RPMI7951 (cell line): ENCODE results near the gene ZNF492. TPM values are rescaled to one million over a fixed set of nuclear protein-coding genes. Genes with fewer than 3 reads are reported as not detected.

ENCODE experiments used
- DNase-seq: peaks from one replicate; pipeline ENCODE4 v3.0.0-alpha.2; 2012; ENCODE audit warnings: low read depth
- total RNA-seq: library from RNA; depleted of rRNA; stranded (reverse); fragments of >200 nt; shearing (Covaris generic); gene quantifications from 2 replicates; pipeline ENCODE4 v1.2.3, GENCODE V29; 2014; rRNA removed

Gene ZNF492
- 1.4 and 2.4 TPM in 2 replicates for total RNA-seq

DNA sequence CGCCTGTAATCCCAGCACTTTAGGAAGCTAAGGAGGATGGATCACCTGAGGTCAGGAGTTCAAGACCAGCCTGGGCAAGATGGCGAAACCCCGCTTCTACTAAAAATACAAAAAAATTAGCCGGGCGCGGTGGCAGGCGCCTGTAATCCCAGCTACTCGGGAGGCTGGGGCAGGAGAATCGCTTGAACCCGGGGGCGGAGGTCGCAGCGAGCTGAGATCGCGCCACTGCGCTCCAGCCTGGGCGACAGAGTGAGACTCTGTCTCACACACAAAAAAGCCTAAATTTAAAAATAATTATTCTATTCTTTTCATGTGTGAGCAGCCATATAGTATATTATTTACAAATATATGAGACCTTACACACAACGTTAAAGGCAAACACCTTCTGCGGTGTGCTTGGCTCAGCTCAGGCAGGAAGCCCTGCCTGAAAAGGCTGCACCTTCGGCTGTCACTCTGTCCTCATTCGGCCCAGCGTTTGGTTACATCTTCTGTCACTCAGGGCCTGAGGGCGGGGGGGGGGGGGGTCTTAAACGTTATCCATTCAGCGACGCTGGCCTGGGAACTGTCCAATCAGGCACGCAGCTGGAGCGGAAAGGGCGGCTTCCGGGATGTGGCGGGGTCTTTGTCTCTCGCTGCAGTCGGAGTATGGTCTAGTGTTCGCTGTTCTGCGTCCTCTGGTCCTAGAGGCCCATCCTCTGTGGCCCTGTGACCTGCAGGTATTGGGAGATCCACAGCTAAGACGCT, at the start of gene ZNF492:
ZNF492 (plus strand) TSS at position 619 of the 744 bp plus-strand sequence. CDS start 19,076 bp downstream, outside the sequence.
- DNase-seq, result peak; percentile 91

- DNase-seq, result no peak
These were observed 38.7 kb upstream of the ZNF492 start for GRCh38 chr19:22595422-22595821.

DNA sequence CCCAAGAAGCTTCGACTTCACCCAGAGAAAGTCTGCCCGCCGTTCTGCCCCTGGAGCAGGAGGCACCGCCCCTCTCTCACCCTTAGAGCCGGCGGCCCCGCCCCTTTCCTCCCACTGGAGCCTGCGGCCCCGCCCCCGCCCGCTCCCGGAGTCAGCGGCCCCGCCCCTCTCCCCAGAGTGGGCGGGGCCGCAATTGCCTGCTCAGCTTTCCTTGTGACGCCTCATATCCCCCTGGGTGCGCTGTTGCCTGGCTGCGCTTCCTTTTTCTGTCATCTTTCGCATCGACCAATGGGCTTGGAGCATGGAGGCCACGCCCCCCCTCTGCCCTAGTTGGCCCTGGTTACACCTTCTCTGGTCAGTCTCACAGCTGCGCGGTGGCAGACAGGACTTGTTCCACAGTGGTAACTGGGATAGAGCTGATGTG, 38.2 kb upstream of the ZNF492 start:
- no peak for DNase-seq

DNA sequence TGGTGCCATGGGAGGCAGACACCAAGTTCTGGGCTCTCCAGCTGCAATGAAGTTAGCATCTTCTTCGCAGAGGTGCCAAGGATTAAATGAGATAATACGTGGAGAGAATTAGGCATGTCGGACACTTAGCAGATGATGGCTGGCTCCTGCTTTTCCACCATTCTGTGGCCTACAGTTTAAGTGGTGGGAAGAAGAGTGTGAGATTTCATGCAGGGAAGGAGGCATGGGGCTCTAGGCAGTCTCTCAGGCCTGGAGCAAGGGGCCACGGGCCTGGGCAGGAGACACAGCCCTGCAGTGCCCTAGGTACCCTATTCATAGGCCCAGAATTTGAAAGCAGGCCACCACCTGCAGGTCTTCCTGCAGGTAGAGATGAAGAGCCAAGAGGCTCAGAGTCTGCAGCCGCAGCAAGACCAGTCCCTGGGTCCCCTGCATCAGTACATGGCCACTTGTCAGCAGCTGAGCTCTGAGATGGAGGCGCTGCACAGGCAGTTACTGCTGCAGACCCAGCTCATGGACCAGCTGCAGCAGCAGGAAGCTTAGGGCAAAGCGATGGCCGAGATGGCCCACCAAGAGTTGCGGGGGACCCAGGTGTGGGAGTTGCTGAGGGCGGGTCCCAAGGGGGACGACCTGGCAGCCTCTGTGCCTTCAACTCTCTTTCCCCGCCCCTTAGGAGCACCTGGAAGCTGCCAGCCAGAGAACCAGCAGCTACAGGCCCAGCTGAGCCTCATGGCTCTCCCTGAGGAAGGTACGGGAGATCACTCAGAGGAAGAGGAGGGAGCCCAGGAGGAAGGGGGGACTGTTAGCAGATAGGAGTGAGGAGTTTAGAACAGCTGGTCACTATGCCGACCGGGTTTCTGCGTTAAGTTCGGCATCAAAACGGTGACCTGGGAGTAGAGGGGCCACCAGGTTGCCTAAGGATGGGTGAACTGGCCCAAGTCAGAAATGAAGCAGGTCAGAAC, 33.2 kb upstream of the ZNF492 start:
- DNase-seq, result no peak

GRCh38 chr19:22601906-22602630, 32.1 kb upstream of the ZNF492 start:
- no peak for DNase-seq

GRCh38 chr19:22602631-22603272, 31.4 kb upstream of the ZNF492 start:
- no peak for DNase-seq

DNA sequence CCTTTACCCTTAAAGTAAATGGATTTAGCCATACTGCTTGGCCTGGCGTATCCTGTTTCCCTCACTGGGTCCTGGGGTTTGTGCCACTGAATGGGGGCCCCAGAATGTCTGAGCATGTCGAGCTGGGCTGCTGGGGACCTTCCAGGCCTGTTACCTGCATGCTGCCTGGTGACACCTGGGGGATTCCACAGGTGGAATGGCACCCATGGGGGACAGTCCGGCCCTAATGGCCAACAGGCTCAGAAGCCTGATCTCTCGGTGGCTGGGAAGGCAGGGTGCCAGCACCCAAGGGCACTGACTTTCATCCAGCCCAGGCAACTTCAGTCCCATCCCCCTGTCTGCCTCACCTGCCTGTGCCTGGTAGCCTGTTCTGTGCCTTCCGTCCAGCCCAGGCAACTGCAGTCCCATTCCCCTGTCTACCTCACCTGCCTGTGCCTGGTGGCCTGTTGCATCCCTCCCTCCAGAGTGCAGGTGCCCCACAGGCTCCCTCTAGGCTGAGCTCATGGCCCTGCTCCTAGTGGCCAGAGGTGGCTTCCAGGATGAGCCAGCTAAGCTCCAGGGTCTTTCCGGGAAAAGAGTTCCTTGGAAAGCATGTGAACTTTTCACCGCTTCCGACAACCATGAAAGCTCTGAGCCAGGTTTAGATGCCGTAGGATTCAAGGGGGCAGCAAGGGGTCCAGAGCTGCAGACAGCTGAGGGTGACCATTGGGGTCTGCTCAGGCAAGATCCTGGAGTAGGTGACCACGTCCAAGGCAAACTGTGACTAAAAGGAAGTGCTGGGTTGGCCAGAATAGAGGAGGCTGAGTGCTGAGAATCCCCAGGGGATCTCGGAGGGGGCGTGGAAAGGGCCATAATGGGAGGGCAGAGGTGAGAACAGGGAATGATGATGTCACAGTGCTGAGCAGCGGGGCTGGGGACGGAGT, 30.3 kb upstream of the ZNF492 start:
- no peak for DNase-seq

- DNase-seq, result no peak
These were observed 29.4 kb upstream of the ZNF492 start for GRCh38 chr19:22604571-22605274.

GRCh38 chr19:22605275-22606211, 28.6 kb upstream of the ZNF492 start:
- no peak for DNase-seq

- DNase-seq, result no peak
These were observed 27.9 kb upstream of the ZNF492 start for GRCh38 chr19:22606212-22606553.

DNA sequence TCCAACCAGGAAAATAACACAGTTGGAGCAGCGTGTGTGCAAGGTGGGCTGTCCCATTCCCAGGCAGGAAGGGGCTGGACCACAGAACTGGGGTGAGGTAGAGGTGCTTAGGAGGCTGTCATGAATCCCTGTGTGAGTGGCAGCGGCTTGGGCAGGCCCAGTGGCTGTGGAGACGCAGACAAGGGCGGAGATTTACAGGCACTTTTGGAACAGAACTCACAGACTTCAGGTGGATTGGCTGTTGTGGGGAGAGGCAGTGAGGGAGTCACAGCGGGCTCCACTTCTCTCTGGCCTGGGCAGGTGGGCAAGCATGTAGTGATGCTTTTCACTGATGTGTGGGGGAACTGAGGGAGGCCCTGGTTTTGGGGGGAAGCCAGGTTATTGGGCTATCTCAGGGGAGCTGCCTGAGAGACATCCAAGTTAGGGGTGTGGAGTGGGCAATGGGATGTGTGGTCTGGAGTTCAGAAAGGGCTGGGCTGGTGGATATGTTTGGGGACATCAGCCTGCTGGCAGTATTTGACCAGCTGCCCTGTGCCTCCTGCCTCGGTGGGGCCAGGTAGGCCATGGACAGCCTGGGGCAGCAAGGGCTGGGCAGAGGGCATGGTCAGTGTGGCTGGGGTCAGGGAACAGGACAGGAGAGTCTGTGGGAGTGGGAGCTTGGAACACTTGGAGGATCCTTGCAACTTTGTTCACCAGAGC, 27.0 kb upstream of the ZNF492 start:
- no peak for DNase-seq

- DNase-seq, result no peak
These were observed 26.3 kb upstream of the ZNF492 start for GRCh38 chr19:22607653-22608430.

DNA sequence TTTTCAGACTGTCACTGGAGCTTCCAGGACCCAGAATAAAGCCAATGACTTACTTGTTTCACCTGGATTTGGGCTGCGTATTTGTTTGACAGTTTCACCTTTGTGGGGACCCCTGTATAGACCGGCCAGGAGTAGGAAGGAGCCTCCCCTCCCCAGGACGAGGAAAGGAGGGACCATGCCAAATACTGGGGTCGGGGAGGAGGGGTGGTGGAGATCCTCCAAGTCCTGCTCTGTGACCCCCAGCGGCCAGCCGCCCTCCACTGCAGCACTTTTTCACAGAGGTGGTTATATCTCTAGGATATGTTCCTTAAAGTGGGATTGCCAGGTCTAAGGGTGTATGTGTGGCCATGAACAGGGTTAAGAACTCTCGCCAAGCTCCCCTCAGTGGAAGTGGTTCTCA, 25.7 kb upstream of the ZNF492 start:
- DNase-seq, result no peak

DNA sequence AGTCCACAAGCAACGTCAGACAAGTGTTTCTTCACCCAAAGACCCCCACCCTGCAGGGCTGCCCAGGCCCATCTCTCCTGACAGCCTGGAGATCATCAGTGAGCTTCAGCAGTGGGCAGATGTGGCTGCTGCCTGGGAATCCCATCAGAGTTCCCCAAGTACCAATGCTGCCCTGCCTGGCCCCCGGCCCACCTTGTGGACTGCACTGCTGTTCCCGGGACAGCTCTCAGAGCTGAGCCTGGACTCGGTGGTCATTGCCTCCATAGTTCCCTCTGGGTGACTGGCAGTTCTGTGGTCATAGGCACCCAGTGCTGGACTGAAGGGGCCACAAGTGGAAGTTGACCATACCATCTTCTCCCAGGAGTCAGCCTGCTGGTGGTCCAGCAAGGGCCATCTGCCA, 24.5 kb upstream of the ZNF492 start:
- no peak for DNase-seq

GRCh38 chr19:22610121-22610520, 24.0 kb upstream of the ZNF492 start:
- no peak for DNase-seq

GRCh38 chr19:22612316-22612715, 21.8 kb upstream of the ZNF492 start:
- no peak for DNase-seq

DNA sequence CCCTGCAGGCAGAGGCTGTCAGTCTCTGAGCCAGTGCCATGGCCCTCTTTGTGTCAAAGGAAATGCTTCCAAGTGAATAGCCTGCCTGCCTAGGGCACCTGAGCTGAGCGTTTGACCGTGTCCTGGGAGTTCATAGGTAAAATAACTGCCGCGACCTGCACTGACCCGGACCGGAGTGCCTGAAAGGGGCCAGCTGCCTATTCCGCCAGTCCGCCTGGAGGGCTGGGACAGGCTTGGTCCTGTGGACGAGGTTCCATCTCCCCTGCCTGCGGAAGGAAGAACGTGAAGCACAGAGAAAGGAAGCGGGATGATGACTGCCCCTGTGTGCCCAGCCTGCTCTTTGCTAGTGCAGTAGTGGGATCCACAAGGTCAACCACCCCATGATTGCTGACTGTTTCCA, 17.5 kb upstream of the ZNF492 start:
- DNase-seq, result no peak
